ENCODE data around the gene SNAI3.

- TF ChIP-seq POLR2A (IDR thresholded peaks at IDR 0.05), result no peak
- TF ChIP-seq CTCF (IDR thresholded peaks at IDR 0.05), result no peak
Observed at GRCh38 chr16:88655053-88655732, 31.1 kb downstream of the SNAI3 start.

Data from Peyer's patch (tissue), 4 donors.